ENCODE measurements around the gene LSMEM2. TPM values are rescaled to one million over a fixed set of nuclear protein-coding genes. Genes with fewer than 3 reads are reported as not detected.
A peak's percentile ranks its signal among the peaks of the same experiment; 100 is the strongest.

The LSMEM2 gene
- total RNA-seq, 2 experiments from 2014 or later = 0.22 TPM; not detected in 1

DNA sequence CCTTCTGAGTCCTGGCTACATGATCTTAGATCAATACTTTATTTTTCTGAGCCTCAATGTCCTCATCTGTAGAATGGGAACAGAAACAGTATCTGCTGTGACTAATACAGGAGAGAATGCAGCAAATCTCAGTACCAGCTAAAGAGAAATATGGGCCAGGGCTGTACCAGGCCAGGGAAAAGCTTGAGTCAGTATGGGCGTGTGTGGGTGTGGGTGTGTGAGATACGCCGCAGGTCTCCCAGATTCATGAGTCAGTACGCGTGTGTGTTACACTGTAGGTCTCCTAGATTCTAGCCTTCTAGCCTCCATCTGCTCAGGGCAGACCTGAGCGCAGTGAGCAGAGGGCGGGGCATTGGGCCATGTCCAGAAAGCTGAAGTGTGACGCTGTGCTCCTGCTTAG is 27.7 kb upstream of the LSMEM2 start:
- H3K4me3 Mint-ChIP-seq = peak overlapping the region; percentile 7
- ATAC-seq (ENCODE audit: poor library complexity) = no peak
- POLR2A ChIA-PET = interaction anchor here (1.4 kb wide), 1 partner anchor 9 kb away, joined by 3 read pairs; no protein-coding TSS in a partner anchor

GRCh38 chr3:50254577-50255250 is 24.2 kb upstream of the LSMEM2 start:
- Histone ChIP-seq H3K4me3 (ENCODE audit: low read length) (no peak overlapping the region), H3K27me3 (ENCODE audit: control insufficient read depth in 1 of 2, insufficient read depth in 2 of 2, low read length in 2 of 2) (no peaks in the 10 kb centered on the region), H3K36me3 (ENCODE audit: insufficient read depth, low read length) (peaks cover 92% of the 10 kb centered on the region), H3K27ac (ENCODE audit: low read depth in 1 of 2, low read length in 2 of 2) (no peak overlapping the region), H3K4me1 (ENCODE audit: insufficient read depth, low read length) (peaks cover 53% of the 10 kb centered on the region), H3K9me3 (ENCODE audit: control insufficient read depth in 1 of 2, insufficient read depth in 1 of 2, low read length in 2 of 2) (no peaks in the 10 kb centered on the region)
- no peaks in the 10 kb centered on the region for H3K9me3 Mint-ChIP-seq
- POLR2A ChIA-PET = interaction anchor here (1.2 to 2.3 kb wide), 2 partner anchors 8 to 18 kb away, joined by 3 to 9 read pairs; no protein-coding TSS in a partner anchor
- DNase-seq = peak in 2 of 14 experiments; percentile 59 to 63
- no peak overlapping the region for H3K4me3 Mint-ChIP-seq
- TF ChIP-seq CTCF (IDR thresholded peaks at IDR 0.05) = no peak
- CTCF ChIA-PET = no interaction called here
- peaks cover 23% of the 10 kb centered on the region for H3K4me1 Mint-ChIP-seq (ENCODE audit: low read depth)
- peak overlapping the region; percentile 42 for H3K27ac Mint-ChIP-seq
- peaks cover 80% of the 10 kb centered on the region for H3K36me3 Mint-ChIP-seq (ENCODE audit: low read depth)
- H3K27me3 Mint-ChIP-seq = no peaks in the 10 kb centered on the region
- ATAC-seq (ENCODE audit: poor library complexity) = no peak
- intact Hi-C loops (cut with DNase I, micrococcal nuclease) = loop anchor here in 1 of 2 experiments (5.0 kb wide), 1 partner anchor 1408 kb away; no protein-coding TSS in a partner anchor

More for the DNA sequence above, 27.7 kb upstream of the LSMEM2 start:
- no peak for TF ChIP-seq CTCF (IDR thresholded peaks at IDR 0.05)
- Mint-ChIP-seq H3K36me3 (ENCODE audit: low read depth) (peaks cover 56% of the 10 kb centered on the region), H3K9me3 (no peaks in the 10 kb centered on the region), H3K4me1 (ENCODE audit: low read depth) (peaks cover 43% of the 10 kb centered on the region), H3K27me3 (no peaks in the 10 kb centered on the region), H3K27ac (peak overlapping the region; percentile 59)
- no peak for DNase-seq
- Histone ChIP-seq H3K27me3 (ENCODE audit: control insufficient read depth in 1 of 2, insufficient read depth in 2 of 2, low read length in 2 of 2) (no peaks in the 10 kb centered on the region), H3K9me3 (ENCODE audit: control insufficient read depth in 1 of 2, insufficient read depth in 1 of 2, low read length in 2 of 2) (no peaks in the 10 kb centered on the region), H3K4me3 (ENCODE audit: low read length) (no peak overlapping the region), H3K4me1 (ENCODE audit: insufficient read depth, low read length) (peaks cover 82% of the 10 kb centered on the region), H3K36me3 (ENCODE audit: insufficient read depth, low read length) (peaks cover 83% of the 10 kb centered on the region), H3K27ac (ENCODE audit: low read depth in 1 of 2, low read length in 2 of 2) (no peak overlapping the region)
- intact Hi-C loops (cut with DNase I, micrococcal nuclease) = no loop called here
- CTCF ChIA-PET = no interaction called here

- Mint-ChIP-seq H3K36me3 (ENCODE audit: low read depth) (peaks cover 77% of the 10 kb centered on the region), H3K9me3 (no peaks in the 10 kb centered on the region), H3K4me3 (no peak overlapping the region), H3K27me3 (no peaks in the 10 kb centered on the region), H3K4me1 (ENCODE audit: low read depth) (peaks cover 18% of the 10 kb centered on the region), H3K27ac (no peak overlapping the region)
- H3K4me1 ChIP-seq (ENCODE audit: insufficient read depth, low read length) = peaks cover 51% of the 10 kb centered on the region
- peaks cover 87% of the 10 kb centered on the region for H3K36me3 ChIP-seq (ENCODE audit: insufficient read depth, low read length)
- DNase-seq (no peak), ATAC-seq (ENCODE audit: poor library complexity) (no peak)
- no peaks in the 10 kb centered on the region for H3K9me3 ChIP-seq (ENCODE audit: control insufficient read depth in 1 of 2, insufficient read depth in 1 of 2, low read length in 2 of 2)
- ChIA-PET CTCF (interaction anchor here (1.2 to 2.3 kb wide), 2 partner anchors 9 to 60 kb away, joined by 5 to 11 read pairs; no protein-coding TSS in a partner anchor), POLR2A (interaction anchor here (1.2 to 2.3 kb wide), 2 partner anchors 9 to 19 kb away, joined by 3 to 9 read pairs; no protein-coding TSS in a partner anchor)
- no peaks in the 10 kb centered on the region for H3K27me3 ChIP-seq (ENCODE audit: control insufficient read depth in 1 of 2, insufficient read depth in 2 of 2, low read length in 2 of 2)
- H3K4me3 ChIP-seq (ENCODE audit: low read length) = no peak overlapping the region
- no peak for TF ChIP-seq CTCF (IDR thresholded peaks at IDR 0.05)
- no peak overlapping the region for H3K27ac ChIP-seq (ENCODE audit: low read depth in 1 of 2, low read length in 2 of 2)
- intact Hi-C loops (cut with DNase I, micrococcal nuclease) = loop anchor here in 1 of 2 experiments (5.0 kb wide), 1 partner anchor 1407 kb away; no protein-coding TSS in a partner anchor
These were observed 23.7 kb upstream of the LSMEM2 start for GRCh38 chr3:50255251-50255615.

Data from CD4-positive, alpha-beta T cell (primary cell).